Measurements from ENCODE around the gene LIPA.

LIPA gene

DNA sequence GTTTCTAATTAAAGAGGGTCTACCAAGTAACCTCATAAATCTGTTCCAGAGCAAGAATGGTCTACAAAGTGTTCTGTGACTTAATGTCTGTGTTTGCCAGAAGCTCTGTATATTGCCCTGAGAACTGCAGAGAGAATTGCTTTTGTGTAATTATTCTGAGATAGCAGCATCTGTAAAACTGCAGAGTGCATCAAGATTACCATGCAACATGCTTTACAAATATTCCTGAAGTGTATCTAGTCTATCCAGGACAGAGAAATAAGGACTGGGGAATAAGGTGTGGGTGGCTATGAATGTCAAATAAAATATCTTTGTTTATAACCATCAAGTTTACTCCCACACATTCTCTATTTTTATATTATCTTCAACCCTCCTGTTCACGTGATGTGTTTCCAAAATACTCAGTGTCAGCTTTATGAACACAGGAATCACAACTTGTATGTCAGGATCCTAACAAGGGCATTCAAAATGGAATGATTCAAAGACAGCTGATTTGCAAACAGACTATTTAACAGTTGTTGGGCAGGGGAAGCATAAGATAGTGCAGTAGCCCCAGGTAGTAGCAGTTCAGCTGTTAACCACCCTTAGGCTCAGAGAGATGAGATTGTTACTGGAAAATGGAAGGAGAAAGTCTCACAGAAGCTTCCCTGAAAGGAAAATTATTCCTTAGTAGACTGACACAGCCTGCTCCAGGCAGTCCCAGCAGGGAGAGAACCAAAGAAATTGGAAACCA, 15.3 kb upstream of the LIPA start:
- H3K9ac ChIP-seq (ENCODE audit: low read depth, low read length) = no peak overlapping the region
- H2AFZ ChIP-seq (ENCODE audit: low read depth, low read length) = no peak overlapping the region
- H3K4me3 ChIP-seq (ENCODE audit: low read depth in 1 of 2, low read length in 2 of 2) = no peak overlapping the region
- ATAC-seq (ENCODE audit: insufficient read depth, low read depth) (no peak), DNase-seq (no peak)
- H3K9me3 ChIP-seq (ENCODE audit: insufficient read depth, low read length, severe bottlenecking) = peaks cover 8% of the 10 kb centered on the region
- H3K36me3 ChIP-seq (ENCODE audit: insufficient read depth, low read length) = no peaks in the 10 kb centered on the region
- H3K4me1 ChIP-seq (ENCODE audit: insufficient read depth, low read length) = no peaks in the 10 kb centered on the region
- no peak overlapping the region for H3K4me2 ChIP-seq (ENCODE audit: insufficient read depth, low read length)
- TF ChIP-seq EZH2 (IDR thresholded peaks at IDR 0.05; ENCODE audit: borderline replicate concordance, low read depth, low read length, severe bottlenecking) = no peak
- TF ChIP-seq, protein P1, sequence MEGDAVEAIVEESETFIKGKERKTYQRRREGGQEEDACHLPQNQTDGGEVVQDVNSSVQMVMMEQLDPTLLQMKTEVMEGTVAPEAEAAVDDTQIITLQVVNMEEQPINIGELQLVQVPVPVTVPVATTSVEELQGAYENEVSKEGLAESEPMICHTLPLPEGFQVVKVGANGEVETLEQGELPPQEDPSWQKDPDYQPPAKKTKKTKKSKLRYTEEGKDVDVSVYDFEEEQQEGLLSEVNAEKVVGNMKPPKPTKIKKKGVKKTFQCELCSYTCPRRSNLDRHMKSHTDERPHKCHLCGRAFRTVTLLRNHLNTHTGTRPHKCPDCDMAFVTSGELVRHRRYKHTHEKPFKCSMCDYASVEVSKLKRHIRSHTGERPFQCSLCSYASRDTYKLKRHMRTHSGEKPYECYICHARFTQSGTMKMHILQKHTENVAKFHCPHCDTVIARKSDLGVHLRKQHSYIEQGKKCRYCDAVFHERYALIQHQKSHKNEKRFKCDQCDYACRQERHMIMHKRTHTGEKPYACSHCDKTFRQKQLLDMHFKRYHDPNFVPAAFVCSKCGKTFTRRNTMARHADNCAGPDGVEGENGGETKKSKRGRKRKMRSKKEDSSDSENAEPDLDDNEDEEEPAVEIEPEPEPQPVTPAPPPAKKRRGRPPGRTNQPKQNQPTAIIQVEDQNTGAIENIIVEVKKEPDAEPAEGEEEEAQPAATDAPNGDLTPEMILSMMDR (IDR thresholded peaks at IDR 0.05; ENCODE audit: borderline replicate concordance, extremely low read depth, low read length, poor library complexity, severe bottlenecking) = no peak
- H3K27me3 ChIP-seq (ENCODE audit: insufficient read depth, low read length, poor library complexity) = no peaks in the 10 kb centered on the region
- H3K27ac ChIP-seq (ENCODE audit: low read length) = no peak overlapping the region
- no peaks in the 10 kb centered on the region for H3K79me2 ChIP-seq (ENCODE audit: insufficient read depth, low read length)
- H4K20me1 ChIP-seq (ENCODE audit: insufficient read depth, low read length) = no peaks in the 10 kb centered on the region

DNA sequence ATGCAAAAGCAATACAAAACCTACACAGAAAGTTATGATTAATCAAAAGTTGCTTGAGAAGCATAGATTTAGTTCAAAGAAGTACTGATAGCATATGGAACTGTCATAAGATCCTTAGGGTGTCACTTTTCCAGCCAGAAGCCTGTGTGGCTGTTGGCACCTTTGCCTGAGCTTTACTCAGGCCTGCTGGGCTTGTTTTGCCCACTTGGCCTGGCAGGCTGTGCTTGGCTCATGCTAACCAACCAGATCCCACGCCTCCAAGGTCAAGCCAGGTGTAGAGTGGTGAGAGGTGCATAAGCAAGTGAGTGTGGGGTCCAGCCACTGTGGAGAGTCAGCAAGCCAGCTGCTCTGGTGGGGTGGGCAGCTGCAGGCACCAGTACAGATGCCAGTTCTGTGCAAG, 12.0 kb upstream of the LIPA start:
- Histone ChIP-seq H4K20me1 (ENCODE audit: insufficient read depth, low read length) (no peaks in the 10 kb centered on the region), H3K4me3 (ENCODE audit: low read depth in 1 of 2, low read length in 2 of 2) (no peak overlapping the region), H3K9ac (ENCODE audit: low read depth, low read length) (no peak overlapping the region), H3K4me2 (ENCODE audit: insufficient read depth, low read length) (no peak overlapping the region), H3K27ac (ENCODE audit: low read length) (no peak overlapping the region), H3K36me3 (ENCODE audit: insufficient read depth, low read length) (no peaks in the 10 kb centered on the region), H2AFZ (ENCODE audit: low read depth, low read length) (no peak overlapping the region), H3K27me3 (ENCODE audit: insufficient read depth, low read length, poor library complexity) (no peaks in the 10 kb centered on the region), H3K9me3 (ENCODE audit: insufficient read depth, low read length, severe bottlenecking) (peaks cover 8% of the 10 kb centered on the region), H3K79me2 (ENCODE audit: insufficient read depth, low read length) (no peaks in the 10 kb centered on the region), H3K4me1 (ENCODE audit: insufficient read depth, low read length) (peaks cover 3% of the 10 kb centered on the region)
- no peak for TF ChIP-seq EZH2 (IDR thresholded peaks at IDR 0.05; ENCODE audit: borderline replicate concordance, low read depth, low read length, severe bottlenecking)
- TF ChIP-seq, protein P1 (IDR thresholded peaks at IDR 0.05; ENCODE audit: borderline replicate concordance, extremely low read depth, low read length, poor library complexity, severe bottlenecking) = no peak
- no peak for ATAC-seq (ENCODE audit: insufficient read depth, low read depth)
- DNase-seq = no peak

DNA sequence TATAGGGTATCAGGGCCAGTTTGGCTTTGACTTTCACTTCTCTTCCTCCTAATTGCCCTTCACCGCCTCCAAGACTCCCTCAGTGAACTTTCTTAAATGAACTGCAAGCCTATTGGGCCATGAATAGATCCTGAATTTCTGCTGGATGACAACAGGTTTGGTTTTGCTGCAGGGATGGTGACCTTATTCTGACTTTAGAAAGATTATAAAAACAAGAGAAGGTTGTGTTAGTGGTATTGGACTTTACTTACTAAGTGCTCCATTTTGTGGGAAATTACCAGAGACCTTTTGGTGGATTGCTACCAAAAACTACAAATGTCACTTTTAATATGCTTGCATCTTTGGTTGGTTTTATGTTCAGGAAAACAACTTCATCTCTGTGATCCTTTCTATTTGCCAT, 11.5 kb upstream of the LIPA start:
- Histone ChIP-seq H4K20me1 (ENCODE audit: insufficient read depth, low read length) (no peaks in the 10 kb centered on the region), H3K9ac (ENCODE audit: low read depth, low read length) (no peak overlapping the region), H3K4me2 (ENCODE audit: insufficient read depth, low read length) (no peak overlapping the region), H3K27me3 (ENCODE audit: insufficient read depth, low read length, poor library complexity) (no peaks in the 10 kb centered on the region), H3K79me2 (ENCODE audit: insufficient read depth, low read length) (no peaks in the 10 kb centered on the region), H3K36me3 (ENCODE audit: insufficient read depth, low read length) (no peaks in the 10 kb centered on the region), H3K9me3 (ENCODE audit: insufficient read depth, low read length, severe bottlenecking) (peaks cover 8% of the 10 kb centered on the region), H3K4me1 (ENCODE audit: insufficient read depth, low read length) (peaks cover 3% of the 10 kb centered on the region), H3K4me3 (ENCODE audit: low read depth in 1 of 2, low read length in 2 of 2) (no peak overlapping the region), H2AFZ (ENCODE audit: low read depth, low read length) (no peak overlapping the region), H3K27ac (ENCODE audit: low read length) (no peak overlapping the region)
- DNase-seq (no peak), ATAC-seq (ENCODE audit: insufficient read depth, low read depth) (no peak)
- TF ChIP-seq EZH2 (IDR thresholded peaks at IDR 0.05; ENCODE audit: borderline replicate concordance, low read depth, low read length, severe bottlenecking) = no peak
- TF ChIP-seq, protein P1 (IDR thresholded peaks at IDR 0.05; ENCODE audit: borderline replicate concordance, extremely low read depth, low read length, poor library complexity, severe bottlenecking) = no peak

Data from DND-41 (cell line).